ENCODE results near the gene SLC37A3. TPM values are rescaled to one million over a fixed set of nuclear protein-coding genes. Genes with fewer than 3 reads are reported as not detected.
A peak's percentile ranks its signal among the peaks of the same experiment; 100 is the strongest.

The SLC37A3 gene
- total RNA-seq, 1 experiment from 2014 or later: 57.8 TPM

GRCh38 chr7:140316165-140316661, 82.1 kb downstream of the SLC37A3 start:
- in situ Hi-C loops (cut with HindIII; ENCODE audit: low pct_unique_long_range_greater_than_20kb, low sequenced_read_pairs) (no loop called here), intact Hi-C loops (cut with micrococcal nuclease; ENCODE audit: unreplicated experiment) (no loop called here)
- peaks cover 23% of the 10 kb centered on the region for H3K4me1 ChIP-seq (ENCODE audit: control insufficient read depth, insufficient read depth, low read length)
- CTCF ChIA-PET: interaction anchor here (0.6 to 0.8 kb wide), 3 partner anchors 8 to 24 kb away, joined by 3 to 7 read pairs (median 3); no protein-coding TSS in a partner anchor
- ATAC-seq (peak; percentile 76), DNase-seq (ENCODE audit: low read depth, low spot score) (peak; percentile 25)
- TF ChIP-seq REST (IDR thresholded peaks at IDR 0.05; ENCODE audit: insufficient read depth in 1 of 2, low read depth in 2 of 2, low read length in 1 of 2) (no peak), TCF7L2 (IDR thresholded peaks at IDR 0.05; ENCODE audit: low read depth, low read length) (no peak), SIN3A (IDR thresholded peaks at IDR 0.05; ENCODE audit: borderline replicate concordance, insufficient read depth, low read depth, low read length) (no peak), POLR2AphosphoS5 (IDR thresholded peaks at IDR 0.05; ENCODE audit: low read depth, low read length) (no peak), CTCF (IDR thresholded peaks at IDR 0.05) (no peak)
- peak overlapping the region in 1 of 2 experiments; percentile 25; a peak in 2 of 4 replicates for H3K4me3 ChIP-seq (ENCODE audit: low read depth in 2 of 2, low read length in 2 of 2)
- no peaks in the 10 kb centered on the region for H3K27me3 ChIP-seq (ENCODE audit: control insufficient read depth, insufficient read depth, low read length)
- POLR2A ChIA-PET: interaction anchor here (0.5 kb wide), 1 partner anchor 90 kb away, joined by 7 read pairs; no protein-coding TSS in a partner anchor
- no peaks in the 10 kb centered on the region for H3K36me3 ChIP-seq (ENCODE audit: control insufficient read depth, insufficient read depth, low read length)
- no TSS peak for BruUV-seq (replicated peaks)
- peaks cover 3% of the 10 kb centered on the region; the same call in 1 of the 2 replicates for H3K9me3 ChIP-seq (ENCODE audit: control insufficient read depth, insufficient read depth, low read depth, low read length)
- H3K27ac ChIP-seq (ENCODE audit: low read length): no peak overlapping the region

GRCh38 chr7:140315498-140316164, 82.7 kb downstream of the SLC37A3 start:
- POLR2A ChIA-PET: interaction anchor here (0.6 to 0.7 kb wide), 2 partner anchors 258 to 1083 kb away, joined by 3 to 5 read pairs; no protein-coding TSS in a partner anchor
- peak overlapping the region in 1 of 2 experiments; percentile 25; a peak in 2 of 4 replicates for H3K4me3 ChIP-seq (ENCODE audit: low read depth in 2 of 2, low read length in 2 of 2)
- no peaks in the 10 kb centered on the region for H3K36me3 ChIP-seq (ENCODE audit: control insufficient read depth, insufficient read depth, low read length)
- DNase-seq (ENCODE audit: low read depth, low spot score) (no peak), ATAC-seq (peak; percentile 61)
- CTCF ChIA-PET: interaction anchor here (0.8 kb wide), 1 partner anchor 11 kb away, joined by 3 read pairs; no protein-coding TSS in a partner anchor
- no TSS peak for BruUV-seq (replicated peaks)
- no peak overlapping the region for H3K27ac ChIP-seq (ENCODE audit: low read length)
- TF ChIP-seq SIN3A (IDR thresholded peaks at IDR 0.05; ENCODE audit: borderline replicate concordance, insufficient read depth, low read depth, low read length) (no peak), POLR2AphosphoS5 (IDR thresholded peaks at IDR 0.05; ENCODE audit: low read depth, low read length) (no peak), CTCF (IDR thresholded peaks at IDR 0.05) (no peak), REST (IDR thresholded peaks at IDR 0.05; ENCODE audit: insufficient read depth in 1 of 2, low read depth in 2 of 2, low read length in 1 of 2) (no peak), TCF7L2 (IDR thresholded peaks at IDR 0.05; ENCODE audit: low read depth, low read length) (no peak)
- peaks cover 3% of the 10 kb centered on the region; the same call in 1 of the 2 replicates for H3K9me3 ChIP-seq (ENCODE audit: control insufficient read depth, insufficient read depth, low read depth, low read length)
- intact Hi-C loops (cut with micrococcal nuclease; ENCODE audit: unreplicated experiment): no loop called here
- H3K4me1 ChIP-seq (ENCODE audit: control insufficient read depth, insufficient read depth, low read length): peaks cover 23% of the 10 kb centered on the region
- no peaks in the 10 kb centered on the region for H3K27me3 ChIP-seq (ENCODE audit: control insufficient read depth, insufficient read depth, low read length)
- in situ Hi-C loops (cut with HindIII; ENCODE audit: low pct_unique_long_range_greater_than_20kb, low sequenced_read_pairs): no loop called here
